NCI-H345 treated with DMSO at 0.1 percent for 48 hours (cell line): ENCODE data around the gene IQCH.

Experiments
- DNase-seq: peaks from one replicate; lab custom pipeline; 2025; ENCODE audit not compliant: unreplicated experiment; lab: John Stamatoyannopoulos, UW

Gene IQCH

GRCh38 chr15:67254238-67255175 is at the start of gene IQCH, which contains the start of gene AAGAB:
TSS of gene IQCH (plus strand) at chr15:67254786. CDS start at chr15:67254897, 111 bp downstream.
TSS of gene AAGAB (minus strand) at chr15:67254661. CDS start at chr15:67254631, 30 bp downstream.
- peak; percentile 72 for DNase-seq

- DNase-seq: no peak
Measured at GRCh38 chr15:67207555-67208207, 46.9 kb upstream of the IQCH start.

DNA sequence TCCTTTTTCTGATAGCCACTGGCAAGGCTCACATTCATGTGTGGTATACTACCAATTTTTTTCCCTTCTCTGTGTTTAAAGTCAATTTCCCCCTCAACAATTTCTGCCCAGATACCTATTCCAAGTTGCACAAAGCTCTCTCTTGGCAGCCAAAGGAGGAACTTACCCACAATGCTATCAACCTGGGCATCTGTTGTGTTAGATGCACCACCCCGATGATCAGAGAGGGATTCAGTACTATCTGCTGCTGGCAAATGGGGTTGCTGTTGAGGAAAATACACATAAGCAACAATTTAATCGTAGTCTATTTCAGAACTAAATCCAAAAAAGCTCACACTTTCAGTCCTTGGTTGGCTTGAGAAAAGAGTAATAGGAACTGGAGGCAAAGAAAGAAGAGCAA is 46.2 kb upstream of the IQCH start:
- no peak for DNase-seq

DNA sequence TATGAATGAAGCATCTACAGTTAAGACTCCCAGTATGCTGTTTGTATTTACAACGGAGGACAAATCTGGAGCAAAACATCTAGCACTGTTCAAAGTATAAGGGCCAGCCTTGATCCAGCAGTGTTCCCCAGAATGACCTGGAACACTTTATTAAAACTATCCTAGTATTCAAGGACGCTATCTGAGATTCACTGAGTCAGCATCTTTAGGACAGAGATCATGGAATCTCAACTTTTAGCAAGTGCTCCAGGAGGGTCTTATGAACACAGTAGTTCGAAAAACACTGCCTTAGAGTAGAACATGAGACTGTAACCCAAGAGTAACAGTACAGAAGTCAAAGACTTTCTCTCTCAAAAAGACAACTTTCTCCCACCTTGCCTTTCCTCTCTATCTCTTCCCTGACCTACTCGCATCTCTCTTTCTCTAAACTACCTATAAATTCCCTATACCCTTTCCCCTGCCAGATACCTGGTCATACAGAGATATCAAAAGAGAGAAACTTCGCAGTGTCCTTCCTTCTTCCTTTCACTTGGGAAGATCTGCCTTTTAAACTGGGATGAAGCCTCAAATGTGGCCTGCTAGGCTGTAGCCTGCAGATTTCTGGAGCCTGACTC is 43.9 kb upstream of the IQCH start:
- DNase-seq: no peak

GRCh38 chr15:67212684-67213367 is 41.8 kb upstream of the IQCH start:
- DNase-seq: no peak

DNA sequence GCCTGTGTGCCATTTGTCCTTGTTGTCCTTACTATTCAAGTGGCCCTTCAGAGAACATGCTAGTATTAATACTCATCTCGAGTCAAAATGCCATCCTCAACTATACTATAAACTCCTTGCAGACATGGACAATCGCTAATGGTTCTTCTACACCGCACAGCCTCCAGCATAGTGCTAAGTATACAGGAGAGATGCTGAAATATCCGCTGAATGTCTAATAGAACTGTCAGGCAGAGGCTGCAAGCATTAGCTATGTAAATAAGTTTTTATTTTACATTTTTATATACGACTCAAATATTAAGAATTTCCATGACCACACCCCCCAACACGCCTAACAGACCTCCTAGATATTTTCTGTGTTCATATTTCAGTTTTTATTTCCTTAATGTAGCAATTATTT is 39.5 kb upstream of the IQCH start:
- no peak for DNase-seq

GRCh38 chr15:67216859-67217258 is 37.7 kb upstream of the IQCH start:
- DNase-seq: no peak

- no peak for DNase-seq
Measured at GRCh38 chr15:67218428-67218827, 36.2 kb upstream of the IQCH start.

- DNase-seq: no peak
Measured at GRCh38 chr15:67219288-67219687, 35.3 kb upstream of the IQCH start.

- DNase-seq: no peak
Measured at GRCh38 chr15:67224889-67225288, 29.7 kb upstream of the IQCH start.

- no peak for DNase-seq
Measured at GRCh38 chr15:67225336-67225735, 29.2 kb upstream of the IQCH start.

GRCh38 chr15:67227431-67227830 is 27.2 kb upstream of the IQCH start:
- DNase-seq: no peak

DNA sequence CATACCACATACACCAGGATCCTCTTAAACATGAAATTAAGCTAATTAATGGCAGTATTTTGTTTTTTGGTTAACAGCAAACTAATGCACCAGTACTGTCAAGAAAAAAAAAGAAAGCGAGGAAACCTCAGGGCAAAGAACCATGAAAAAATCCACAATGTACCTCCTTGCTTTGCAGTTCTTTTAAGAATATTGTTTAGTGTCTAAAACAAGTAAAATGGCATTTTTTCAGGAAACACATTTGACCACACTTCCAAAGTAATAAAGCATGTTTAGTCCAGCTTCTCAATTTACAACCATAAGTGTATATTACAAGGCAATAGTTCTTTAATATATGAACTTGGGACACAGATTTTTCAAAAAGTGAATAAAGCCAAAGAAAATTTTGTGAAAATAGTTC is 26.7 kb upstream of the IQCH start:
- no peak for DNase-seq

DNA sequence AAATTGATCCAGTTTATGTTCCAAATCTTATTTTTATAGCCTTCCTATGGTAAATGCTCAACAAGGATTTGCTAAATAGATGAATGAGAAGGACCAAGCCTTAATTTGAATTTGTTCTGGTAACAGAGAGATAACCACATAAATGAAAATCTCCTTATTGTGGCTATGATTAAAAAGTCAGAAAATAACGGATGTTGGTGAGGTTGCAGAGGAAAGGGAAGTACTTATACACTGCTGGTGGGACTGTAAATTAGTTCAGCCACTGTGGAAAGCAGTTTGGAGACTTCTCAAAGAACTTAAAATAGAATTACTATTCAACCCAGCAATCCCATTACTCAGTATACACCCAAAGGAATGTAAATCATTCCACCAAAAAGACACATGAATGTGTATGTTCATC is 26.3 kb upstream of the IQCH start:
- no peak for DNase-seq

- no peak for DNase-seq
Measured at GRCh38 chr15:67230504-67230903, 24.1 kb upstream of the IQCH start.

GRCh38 chr15:67232591-67232990 is 22.0 kb upstream of the IQCH start:
- DNase-seq: no peak

DNA sequence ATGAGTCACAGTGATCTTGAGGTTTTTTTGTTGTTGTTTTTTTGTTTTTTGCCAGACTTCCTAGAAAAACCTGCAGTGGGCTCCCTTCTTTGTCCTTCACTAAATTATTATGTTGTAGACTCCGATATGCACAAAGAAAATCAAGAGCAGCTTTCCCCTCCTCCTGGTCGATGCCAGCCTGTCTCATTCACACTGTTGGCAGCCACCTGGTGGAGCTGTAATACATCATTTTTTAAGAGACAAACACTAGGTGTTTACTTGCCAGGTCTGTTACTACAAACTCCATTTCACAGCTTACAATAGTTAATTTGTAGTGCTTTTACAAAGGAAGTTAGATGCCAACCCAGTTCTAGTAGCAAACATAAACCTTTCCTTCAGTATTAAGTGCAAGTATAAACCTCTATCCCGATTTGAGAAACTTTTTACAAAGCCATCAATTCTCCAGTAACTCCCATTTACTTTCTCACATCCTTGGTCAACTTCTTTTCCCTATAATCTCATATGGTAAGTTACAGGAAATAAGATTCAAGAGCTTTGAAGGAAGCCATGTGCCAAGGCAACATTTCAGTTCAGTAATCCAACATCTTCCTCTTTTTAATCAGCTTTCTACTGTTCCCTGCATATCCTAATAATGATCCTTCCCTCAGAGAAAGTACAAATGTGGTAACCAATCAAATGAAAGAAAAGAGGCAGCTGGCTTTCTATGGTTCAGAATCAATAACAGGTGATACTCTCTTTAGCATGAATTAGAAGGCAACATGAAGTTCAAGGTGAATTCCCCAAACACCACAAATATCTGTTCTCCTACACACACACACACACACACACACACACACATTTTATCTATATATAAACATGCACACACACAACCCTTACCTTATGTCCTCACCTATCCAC is 14.1 kb upstream of the IQCH start:
- DNase-seq: peak; percentile 44

GRCh38 chr15:67241132-67241855 is 13.3 kb upstream of the IQCH start:
- DNase-seq: no peak

DNA sequence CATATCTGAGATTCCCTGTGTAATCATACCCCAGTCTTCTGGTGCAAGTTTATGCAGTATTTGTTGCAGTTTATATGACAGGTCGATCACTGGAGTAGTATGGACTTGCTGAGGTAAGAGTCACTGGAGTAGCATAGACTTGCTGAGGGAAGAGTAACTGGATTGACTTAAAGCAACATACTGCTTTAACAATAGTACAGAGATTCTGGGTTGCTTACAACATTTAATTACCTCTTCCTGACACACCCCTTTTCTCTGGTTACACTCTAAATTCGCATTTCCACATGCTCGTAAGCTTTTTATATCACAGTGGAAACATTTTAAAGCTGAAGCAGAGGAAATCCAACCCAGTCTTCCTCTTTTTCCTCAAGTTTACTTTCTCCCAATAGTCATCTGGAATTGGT is 11.9 kb upstream of the IQCH start:
- DNase-seq: no peak
